Thyroid gland (tissue), 4 donors: ENCODE data around the gene KHDC4.

Experiments used
- POLR2A ChIP-seq, 2 donors: fragments of 450-650 bp; IDR thresholded peaks; one replicate each; pipeline ENCODE4 v1.6.1; 2017; ENCODE audit warnings: antibody characterized with exemption in 2 of 2, mild to moderate bottlenecking in 2 of 2, moderate library complexity in 1 of 2
- TF ChIP-seq, protein P1 (sequence below), 6 experiments: fragments of 200-600 bp in 3 of 6; fragments of 450-650 bp in 3 of 6; sonication (generic) in 3 of 6; IDR thresholded peaks; one replicate each; pipeline ENCODE4 v1.5.1; 2016 to 2019; ENCODE audit warnings: antibody characterized with exemption in 6 of 6, mild to moderate bottlenecking in 2 of 6, inconsistent platforms in 1 of 6, moderate library complexity in 1 of 6

DNA sequence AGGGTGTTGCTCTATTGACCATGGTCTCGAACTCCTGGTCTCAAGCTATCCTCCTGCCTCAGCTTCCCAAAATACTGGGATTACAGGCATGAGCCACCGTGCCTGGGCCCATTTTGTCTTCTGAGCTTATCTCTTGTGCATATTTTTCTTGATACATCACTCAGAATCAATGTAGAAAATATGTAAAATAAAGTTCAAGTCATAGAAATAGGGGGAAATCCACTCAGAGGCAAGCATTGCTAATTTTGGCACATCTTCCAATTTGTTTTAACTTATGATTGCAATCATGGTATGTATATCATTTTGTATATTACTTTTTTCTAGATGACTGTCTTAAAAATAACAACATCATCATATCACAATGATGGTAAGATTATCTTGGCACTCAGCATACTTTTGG is 44.6 kb downstream of the KHDC4 start:
- TF ChIP-seq, protein P1, sequence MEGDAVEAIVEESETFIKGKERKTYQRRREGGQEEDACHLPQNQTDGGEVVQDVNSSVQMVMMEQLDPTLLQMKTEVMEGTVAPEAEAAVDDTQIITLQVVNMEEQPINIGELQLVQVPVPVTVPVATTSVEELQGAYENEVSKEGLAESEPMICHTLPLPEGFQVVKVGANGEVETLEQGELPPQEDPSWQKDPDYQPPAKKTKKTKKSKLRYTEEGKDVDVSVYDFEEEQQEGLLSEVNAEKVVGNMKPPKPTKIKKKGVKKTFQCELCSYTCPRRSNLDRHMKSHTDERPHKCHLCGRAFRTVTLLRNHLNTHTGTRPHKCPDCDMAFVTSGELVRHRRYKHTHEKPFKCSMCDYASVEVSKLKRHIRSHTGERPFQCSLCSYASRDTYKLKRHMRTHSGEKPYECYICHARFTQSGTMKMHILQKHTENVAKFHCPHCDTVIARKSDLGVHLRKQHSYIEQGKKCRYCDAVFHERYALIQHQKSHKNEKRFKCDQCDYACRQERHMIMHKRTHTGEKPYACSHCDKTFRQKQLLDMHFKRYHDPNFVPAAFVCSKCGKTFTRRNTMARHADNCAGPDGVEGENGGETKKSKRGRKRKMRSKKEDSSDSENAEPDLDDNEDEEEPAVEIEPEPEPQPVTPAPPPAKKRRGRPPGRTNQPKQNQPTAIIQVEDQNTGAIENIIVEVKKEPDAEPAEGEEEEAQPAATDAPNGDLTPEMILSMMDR (IDR thresholded peaks at IDR 0.05): no peak
- no peak for TF ChIP-seq POLR2A (IDR thresholded peaks at IDR 0.05)
